Measurements from ENCODE around the gene IRAG1. TPM values are rescaled to one million over a fixed set of nuclear protein-coding genes. Genes with fewer than 3 reads are reported as not detected.

Gene IRAG1
- total and polyA plus RNA-seq, 9 donors = 3.0 to 6.8 (median 4.1) TPM

DNA sequence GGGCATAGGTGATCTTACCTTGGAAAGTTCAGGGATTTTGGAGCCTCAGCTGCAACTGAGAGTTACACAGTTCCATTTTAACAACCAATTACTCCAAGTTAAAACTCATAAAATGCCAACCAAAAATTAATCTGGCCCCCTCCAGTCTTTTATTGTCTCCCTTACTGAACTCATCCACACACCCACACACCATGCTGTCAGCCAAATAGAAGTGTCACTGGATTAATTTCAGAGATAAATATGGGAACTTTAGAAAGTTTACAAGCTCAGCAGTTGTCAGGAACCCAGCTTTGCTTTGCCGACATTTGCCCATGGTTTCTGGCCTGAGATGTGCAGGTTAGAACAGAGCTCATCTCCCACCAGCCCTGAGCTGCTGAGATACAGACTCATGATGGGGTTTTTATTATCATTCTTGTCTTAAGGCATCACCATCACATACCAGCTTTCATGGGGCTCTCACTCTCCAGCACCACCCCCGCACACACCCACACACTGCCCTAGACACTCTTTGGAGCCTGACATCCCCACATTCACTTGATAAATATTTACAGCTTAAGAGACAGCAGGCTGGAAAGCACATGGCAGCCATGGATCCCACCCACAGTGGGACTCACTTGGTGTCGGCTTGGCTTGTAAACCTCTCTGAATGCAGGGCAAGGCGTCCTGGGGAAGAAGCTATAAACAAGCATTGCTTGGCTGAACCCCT is 33.7 kb upstream of the IRAG1 start:
- H3K36me3 ChIP-seq (ENCODE audit: control insufficient read depth, insufficient read depth, low read length) = no peaks in the 10 kb centered on the region
- WGBS (ENCODE audit: insufficient coverage) = 58% methylated on average over 4 of the region's 4 CpGs
- H3K27ac ChIP-seq (ENCODE audit: low read length) = no peak overlapping the region
- no peak overlapping the region for H3K4me3 ChIP-seq (ENCODE audit: low read length)
- peaks cover 2% of the 10 kb centered on the region for H3K4me1 ChIP-seq (ENCODE audit: control insufficient read depth, insufficient read depth, low read length)
- DNase-seq = no peak
- H3K27me3 ChIP-seq (ENCODE audit: control insufficient read depth, insufficient read depth, low read length) = peaks cover 2% of the 10 kb centered on the region
- H3K9me3 ChIP-seq (replicated peaks; ENCODE audit: control insufficient read depth, low read depth, low read length) = no peaks in the 10 kb centered on the region

DNA sequence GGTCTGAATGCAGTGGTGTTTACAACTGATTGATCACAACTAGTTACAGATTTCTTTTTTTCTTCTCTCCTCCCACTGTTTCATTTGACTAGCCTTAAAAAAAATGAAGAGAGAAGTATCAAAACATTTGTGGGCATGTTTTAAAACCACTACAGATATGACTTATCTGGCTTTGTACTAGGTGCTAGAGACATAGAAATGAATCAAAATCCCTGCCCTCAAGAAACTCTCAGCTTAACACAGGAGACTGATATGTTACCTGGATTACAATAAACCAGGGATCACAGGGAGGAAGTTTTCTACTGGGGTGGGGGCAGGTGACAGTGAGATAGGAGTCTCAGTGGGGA is 32.3 kb upstream of the IRAG1 start:
- Histone ChIP-seq H3K36me3 (ENCODE audit: control insufficient read depth, insufficient read depth, low read length) (no peaks in the 10 kb centered on the region), H3K4me3 (ENCODE audit: low read length) (no peak overlapping the region), H3K27me3 (ENCODE audit: control insufficient read depth, insufficient read depth, low read length) (peaks cover 2% of the 10 kb centered on the region), H3K9me3 (replicated peaks; ENCODE audit: control insufficient read depth, low read depth, low read length) (no peaks in the 10 kb centered on the region), H3K4me1 (ENCODE audit: control insufficient read depth, insufficient read depth, low read length) (peaks cover 2% of the 10 kb centered on the region), H3K27ac (ENCODE audit: low read length) (no peak overlapping the region)
- DNase-seq = no peak

DNA sequence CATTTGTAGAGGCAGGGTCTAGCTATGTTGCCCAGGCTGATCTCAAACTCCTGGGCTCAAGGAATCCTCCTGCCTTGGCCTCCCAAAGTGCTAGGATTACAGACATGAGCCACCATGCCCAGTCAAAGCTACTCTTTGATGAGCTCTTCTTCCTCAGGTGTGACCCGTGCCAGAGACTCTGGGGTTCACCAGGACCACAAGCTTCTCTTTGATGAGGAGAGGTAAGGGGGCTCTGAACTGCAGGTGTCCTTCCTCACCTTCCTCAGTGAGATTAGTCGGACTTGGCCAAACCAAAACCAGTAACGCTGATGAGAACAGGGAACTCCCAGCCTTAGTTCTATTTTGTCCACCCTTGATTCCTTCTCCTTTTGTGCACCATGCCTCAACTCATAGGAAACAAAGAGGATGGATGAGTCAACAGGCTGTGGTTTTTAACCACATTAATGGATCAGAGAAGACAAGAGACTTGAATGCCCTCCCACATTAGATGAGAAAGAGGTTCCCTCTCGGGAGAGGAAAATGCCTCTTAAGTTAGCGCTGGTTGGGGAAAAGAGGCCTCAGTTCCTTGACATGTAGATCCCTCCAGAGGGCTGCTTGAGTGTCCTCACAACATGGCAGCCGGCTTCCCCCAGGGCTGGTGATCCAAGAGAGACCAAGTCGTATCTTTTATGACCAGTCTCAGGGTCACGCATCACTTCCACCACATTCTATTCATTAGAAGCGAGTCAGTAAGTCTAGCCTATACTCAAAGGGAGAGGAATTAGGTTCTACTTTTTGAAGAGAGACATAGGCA is 31.8 kb upstream of the IRAG1 start:
- no peak overlapping the region for H3K27ac ChIP-seq (ENCODE audit: low read length)
- peak; percentile 39 for DNase-seq
- 100% methylated on average over 1 of the region's 9 CpGs for WGBS (ENCODE audit: insufficient coverage)
- H3K4me3 ChIP-seq (ENCODE audit: low read length) = no peak overlapping the region
- peaks cover 2% of the 10 kb centered on the region for H3K4me1 ChIP-seq (ENCODE audit: control insufficient read depth, insufficient read depth, low read length)
- H3K9me3 ChIP-seq (replicated peaks; ENCODE audit: control insufficient read depth, low read depth, low read length) = no peaks in the 10 kb centered on the region
- peaks cover 2% of the 10 kb centered on the region for H3K27me3 ChIP-seq (ENCODE audit: control insufficient read depth, insufficient read depth, low read length)
- H3K36me3 ChIP-seq (ENCODE audit: control insufficient read depth, insufficient read depth, low read length) = no peaks in the 10 kb centered on the region

- Histone ChIP-seq H3K9me3 (replicated peaks; ENCODE audit: control insufficient read depth, low read depth, low read length) (no peaks in the 10 kb centered on the region), H3K4me1 (ENCODE audit: control insufficient read depth, insufficient read depth, low read length) (no peaks in the 10 kb centered on the region), H3K27me3 (ENCODE audit: control insufficient read depth, insufficient read depth, low read length) (no peaks in the 10 kb centered on the region), H3K27ac (ENCODE audit: low read length) (no peak overlapping the region), H3K4me3 (ENCODE audit: low read length) (no peak overlapping the region), H3K36me3 (ENCODE audit: control insufficient read depth, insufficient read depth, low read length) (no peaks in the 10 kb centered on the region)
- WGBS (ENCODE audit: insufficient coverage) = 72% methylated on average over 3 of the region's 4 CpGs
- no peak for DNase-seq
Measured at GRCh38 chr11:10722307-10722706, 28.8 kb upstream of the IRAG1 start.

DNA sequence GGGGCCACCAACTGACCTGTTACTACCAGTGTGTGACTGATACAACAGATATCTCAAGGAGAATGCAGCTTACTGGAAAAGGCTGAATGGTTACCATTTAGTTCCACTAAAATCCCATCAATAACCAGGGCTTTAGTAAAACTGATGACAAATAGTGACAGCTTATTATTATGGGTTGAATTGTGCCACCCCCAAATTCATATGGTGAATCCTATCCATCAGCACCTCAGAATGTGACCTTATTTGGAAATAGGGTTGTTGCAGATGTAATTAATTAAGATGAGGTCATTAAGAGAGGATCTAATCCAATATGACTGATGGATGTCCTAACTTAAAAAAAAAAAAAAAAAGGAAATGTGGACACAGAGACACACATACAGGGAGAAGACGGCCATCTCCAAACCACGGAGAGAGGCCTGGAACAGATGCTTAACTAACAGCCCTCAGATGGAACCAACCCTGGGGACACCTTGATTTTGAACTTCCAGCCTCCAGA is 27.4 kb upstream of the IRAG1 start:
- no peaks in the 10 kb centered on the region for H3K27me3 ChIP-seq (ENCODE audit: control insufficient read depth, insufficient read depth, low read length)
- H3K27ac ChIP-seq (ENCODE audit: low read length) = no peak overlapping the region
- H3K9me3 ChIP-seq (replicated peaks; ENCODE audit: control insufficient read depth, low read depth, low read length) = no peaks in the 10 kb centered on the region
- H3K4me3 ChIP-seq (ENCODE audit: low read length) = no peak overlapping the region
- H3K36me3 ChIP-seq (ENCODE audit: control insufficient read depth, insufficient read depth, low read length) = no peaks in the 10 kb centered on the region
- WGBS (ENCODE audit: insufficient coverage) = no CpG with 5 or more reads among the region's 2 CpGs
- H3K4me1 ChIP-seq (ENCODE audit: control insufficient read depth, insufficient read depth, low read length) = no peaks in the 10 kb centered on the region
- DNase-seq = no peak

DNA sequence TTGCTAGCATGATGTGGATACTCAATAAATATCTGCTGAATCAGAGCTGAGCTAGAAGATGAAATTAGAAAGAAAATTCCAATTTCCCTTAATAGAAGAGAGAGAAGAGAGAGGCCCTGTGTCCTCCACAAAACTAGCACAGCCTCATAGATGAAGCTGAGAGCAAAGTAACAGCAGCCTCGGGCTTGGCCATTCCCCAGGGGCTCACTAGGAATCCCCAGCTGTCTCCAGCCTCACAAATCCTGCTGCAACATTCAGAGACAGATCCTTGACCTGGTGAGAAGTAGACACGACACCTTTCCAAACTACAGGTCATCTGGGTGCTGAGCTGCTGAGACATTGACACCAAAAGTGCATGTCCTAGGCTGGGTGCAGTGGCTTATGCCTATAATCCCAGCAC is 26.1 kb upstream of the IRAG1 start:
- Histone ChIP-seq H3K36me3 (ENCODE audit: control insufficient read depth, insufficient read depth, low read length) (no peaks in the 10 kb centered on the region), H3K4me1 (ENCODE audit: control insufficient read depth, insufficient read depth, low read length) (no peaks in the 10 kb centered on the region), H3K4me3 (ENCODE audit: low read length) (no peak overlapping the region), H3K9me3 (replicated peaks; ENCODE audit: control insufficient read depth, low read depth, low read length) (no peaks in the 10 kb centered on the region), H3K27ac (ENCODE audit: low read length) (no peak overlapping the region), H3K27me3 (ENCODE audit: control insufficient read depth, insufficient read depth, low read length) (no peaks in the 10 kb centered on the region)
- 100% methylated on average over 1 of the region's 2 CpGs for WGBS (ENCODE audit: insufficient coverage)
- no peak for DNase-seq

DNA sequence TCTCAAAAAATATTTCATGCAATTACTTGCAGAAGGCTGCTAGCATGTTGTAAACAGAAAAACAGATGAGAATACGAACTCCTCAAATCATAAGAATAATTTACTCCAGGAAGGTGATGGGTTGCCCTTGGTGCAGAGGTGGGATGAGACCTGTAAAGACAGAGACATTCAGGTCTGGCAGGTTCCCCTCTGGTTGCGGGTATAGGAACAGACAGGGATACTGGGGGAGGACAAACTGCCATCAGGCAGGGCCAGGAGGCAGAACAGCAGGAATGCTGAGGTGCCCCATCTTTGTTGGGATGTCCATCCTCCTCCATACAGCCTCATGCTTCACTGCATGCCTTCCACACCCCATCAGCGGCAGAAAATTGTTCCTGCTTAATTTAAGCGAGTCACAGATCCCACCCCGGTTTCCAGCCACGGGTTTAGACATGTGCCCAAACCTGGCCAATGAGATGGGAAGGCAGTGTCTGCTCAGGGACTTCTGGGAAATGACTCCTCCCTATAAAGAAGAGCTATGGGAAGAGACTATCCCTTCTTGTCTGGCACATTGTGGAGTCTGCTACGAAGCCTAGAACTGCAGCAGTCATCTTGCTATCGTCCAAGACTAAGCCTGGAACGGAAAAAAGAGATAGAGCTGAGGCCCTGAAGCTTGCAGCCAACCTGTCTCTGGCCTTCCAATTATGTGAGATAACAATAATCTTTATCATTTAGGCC is 23.1 kb upstream of the IRAG1 start:
- Histone ChIP-seq H3K27me3 (ENCODE audit: control insufficient read depth, insufficient read depth, low read length) (no peaks in the 10 kb centered on the region), H3K9me3 (replicated peaks; ENCODE audit: control insufficient read depth, low read depth, low read length) (no peaks in the 10 kb centered on the region)
- 92% methylated on average over 2 of the region's 9 CpGs for WGBS (ENCODE audit: insufficient coverage)

DNA sequence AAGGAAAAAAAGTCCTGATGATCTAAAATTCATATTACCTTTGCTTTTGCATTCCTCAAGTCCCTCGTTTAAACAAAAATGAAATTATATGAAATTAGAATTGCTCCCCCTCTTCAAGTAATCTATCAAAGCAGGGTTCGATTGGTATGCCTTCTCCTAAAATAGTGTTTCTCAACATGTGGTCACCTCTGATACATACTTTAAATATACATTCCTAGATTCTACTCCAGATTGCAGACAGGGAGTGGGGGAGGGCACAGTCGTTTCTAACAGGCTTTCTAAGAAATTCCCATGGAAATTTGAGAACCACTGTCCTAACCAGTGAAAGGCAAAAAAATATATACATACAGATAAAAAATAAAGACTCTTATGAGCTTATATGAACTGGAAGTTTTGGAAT is 22.6 kb upstream of the IRAG1 start:
- Histone ChIP-seq H3K9me3 (replicated peaks; ENCODE audit: control insufficient read depth, low read depth, low read length) (no peaks in the 10 kb centered on the region), H3K36me3 (ENCODE audit: control insufficient read depth, insufficient read depth, low read length) (no peaks in the 10 kb centered on the region), H3K27ac (ENCODE audit: low read length) (no peak overlapping the region), H3K4me1 (ENCODE audit: control insufficient read depth, insufficient read depth, low read length) (no peaks in the 10 kb centered on the region), H3K4me3 (ENCODE audit: low read length) (no peak overlapping the region), H3K27me3 (ENCODE audit: control insufficient read depth, insufficient read depth, low read length) (no peaks in the 10 kb centered on the region)
- no peak for DNase-seq
- no CpG with 5 or more reads among the region's 3 CpGs for WGBS (ENCODE audit: insufficient coverage)

More for the DNA sequence above, 23.1 kb upstream of the IRAG1 start:
- no peaks in the 10 kb centered on the region for H3K36me3 ChIP-seq (ENCODE audit: control insufficient read depth, insufficient read depth, low read length)
- no peak for DNase-seq
- no peak overlapping the region for H3K4me3 ChIP-seq (ENCODE audit: low read length)
- H3K27ac ChIP-seq (ENCODE audit: low read length) = no peak overlapping the region
- H3K4me1 ChIP-seq (ENCODE audit: control insufficient read depth, insufficient read depth, low read length) = no peaks in the 10 kb centered on the region

GRCh38 chr11:10715571-10715970 is 22.0 kb upstream of the IRAG1 start:
- Histone ChIP-seq H3K27ac (ENCODE audit: low read length) (no peak overlapping the region), H3K36me3 (ENCODE audit: control insufficient read depth, insufficient read depth, low read length) (no peaks in the 10 kb centered on the region), H3K4me3 (ENCODE audit: low read length) (no peak overlapping the region), H3K4me1 (ENCODE audit: control insufficient read depth, insufficient read depth, low read length) (no peaks in the 10 kb centered on the region), H3K27me3 (ENCODE audit: control insufficient read depth, insufficient read depth, low read length) (no peaks in the 10 kb centered on the region), H3K9me3 (replicated peaks; ENCODE audit: control insufficient read depth, low read depth, low read length) (no peaks in the 10 kb centered on the region)
- WGBS (ENCODE audit: insufficient coverage) = 65% methylated on average over 2 of the region's 4 CpGs
- no peak for DNase-seq
